ENCODE results near the gene CSTPP1.
A peak's percentile ranks its signal among the peaks of the same experiment; 100 is the strongest.

CSTPP1 gene

GRCh38 chr11:46900091-46900746, 36.3 kb upstream of the CSTPP1 start:
- H3K9ac ChIP-seq (ENCODE audit: insufficient read length, low read depth), result no peak overlapping the region
- H3K9me3 ChIP-seq (ENCODE audit: insufficient read depth, low read length), result peaks cover 8% of the 10 kb centered on the region; the same call in 1 of the 2 replicates
- peaks cover 17% of the 10 kb centered on the region for H3K4me1 ChIP-seq (ENCODE audit: insufficient read depth, insufficient read length)
- TF ChIP-seq YY1 (IDR thresholded peaks at IDR 0.05; ENCODE audit: insufficient read depth, insufficient read length) (no peak), ZNF274 (IDR thresholded peaks at IDR 0.05; ENCODE audit: low read depth, low read length) (no peak), SUZ12 (IDR thresholded peaks at IDR 0.05; ENCODE audit: extremely low read depth, insufficient read depth, insufficient read length) (no peak)
- H3K4me3 ChIP-seq (ENCODE audit: insufficient read length, low read depth), result no peak overlapping the region
- no peaks in the 10 kb centered on the region for H3K27me3 ChIP-seq (ENCODE audit: insufficient read depth, insufficient read length)
- H3K36me3 ChIP-seq (ENCODE audit: insufficient read depth, insufficient read length, low read length), result peaks cover 76% of the 10 kb centered on the region
- no peak for DNase-seq (ENCODE audit: low read depth, low spot score)

GRCh38 chr11:46901156-46901555, 35.4 kb upstream of the CSTPP1 start:
- H3K27me3 ChIP-seq (ENCODE audit: insufficient read depth, insufficient read length), result no peaks in the 10 kb centered on the region
- peaks cover 69% of the 10 kb centered on the region for H3K36me3 ChIP-seq (ENCODE audit: insufficient read depth, insufficient read length, low read length)
- no peak overlapping the region for H3K4me3 ChIP-seq (ENCODE audit: insufficient read length, low read depth)
- H3K9me3 ChIP-seq (ENCODE audit: insufficient read depth, low read length), result peaks cover 8% of the 10 kb centered on the region; the same call in 1 of the 2 replicates
- peaks cover 22% of the 10 kb centered on the region for H3K4me1 ChIP-seq (ENCODE audit: insufficient read depth, insufficient read length)
- DNase-seq (ENCODE audit: low read depth, low spot score), result no peak
- no peak overlapping the region for H3K9ac ChIP-seq (ENCODE audit: insufficient read length, low read depth)
- TF ChIP-seq SUZ12 (IDR thresholded peaks at IDR 0.05; ENCODE audit: extremely low read depth, insufficient read depth, insufficient read length) (no peak), ZNF274 (IDR thresholded peaks at IDR 0.05; ENCODE audit: low read depth, low read length) (no peak), YY1 (IDR thresholded peaks at IDR 0.05; ENCODE audit: insufficient read depth, insufficient read length) (no peak)

- Histone ChIP-seq H3K9me3 (ENCODE audit: insufficient read depth, low read length) (peaks cover 8% of the 10 kb centered on the region; the same call in 1 of the 2 replicates), H3K27me3 (ENCODE audit: insufficient read depth, insufficient read length) (no peaks in the 10 kb centered on the region), H3K4me1 (ENCODE audit: insufficient read depth, insufficient read length) (peaks cover 19% of the 10 kb centered on the region), H3K9ac (ENCODE audit: insufficient read length, low read depth) (no peak overlapping the region), H3K4me3 (ENCODE audit: insufficient read length, low read depth) (no peak overlapping the region), H3K36me3 (ENCODE audit: insufficient read depth, insufficient read length, low read length) (peaks cover 59% of the 10 kb centered on the region)
- TF ChIP-seq SUZ12 (IDR thresholded peaks at IDR 0.05; ENCODE audit: extremely low read depth, insufficient read depth, insufficient read length) (no peak), YY1 (IDR thresholded peaks at IDR 0.05; ENCODE audit: insufficient read depth, insufficient read length) (no peak), ZNF274 (IDR thresholded peaks at IDR 0.05; ENCODE audit: low read depth, low read length) (no peak)
- no peak for DNase-seq (ENCODE audit: low read depth, low spot score)
Measured at GRCh38 chr11:46902694-46903093, 33.9 kb upstream of the CSTPP1 start.

- Histone ChIP-seq H3K9me3 (ENCODE audit: insufficient read depth, low read length) (peaks cover under 1% of the 10 kb centered on the region; the same call in 1 of the 2 replicates), H3K36me3 (ENCODE audit: insufficient read depth, insufficient read length, low read length) (peaks cover 55% of the 10 kb centered on the region), H3K4me1 (ENCODE audit: insufficient read depth, insufficient read length) (peaks cover 19% of the 10 kb centered on the region), H3K27me3 (ENCODE audit: insufficient read depth, insufficient read length) (no peaks in the 10 kb centered on the region), H3K9ac (ENCODE audit: insufficient read length, low read depth) (no peak overlapping the region), H3K4me3 (ENCODE audit: insufficient read length, low read depth) (no peak overlapping the region)
- DNase-seq (ENCODE audit: low read depth, low spot score), result no peak
- TF ChIP-seq YY1 (IDR thresholded peaks at IDR 0.05; ENCODE audit: insufficient read depth, insufficient read length), result no peak
- no peak for TF ChIP-seq ZNF274 (IDR thresholded peaks at IDR 0.05; ENCODE audit: low read depth, low read length)
- no peak for TF ChIP-seq SUZ12 (IDR thresholded peaks at IDR 0.05; ENCODE audit: extremely low read depth, insufficient read depth, insufficient read length)
Measured at GRCh38 chr11:46903846-46904245, 32.7 kb upstream of the CSTPP1 start.

- H3K4me1 ChIP-seq (ENCODE audit: insufficient read depth, insufficient read length), result peaks cover 13% of the 10 kb centered on the region
- no peak for TF ChIP-seq SUZ12 (IDR thresholded peaks at IDR 0.05; ENCODE audit: extremely low read depth, insufficient read depth, insufficient read length)
- TF ChIP-seq ZNF274 (IDR thresholded peaks at IDR 0.05; ENCODE audit: low read depth, low read length), result no peak
- TF ChIP-seq YY1 (IDR thresholded peaks at IDR 0.05; ENCODE audit: insufficient read depth, insufficient read length), result no peak
- DNase-seq (ENCODE audit: low read depth, low spot score), result no peak
Measured at GRCh38 chr11:46905806-46906205, 30.8 kb upstream of the CSTPP1 start.

GRCh38 chr11:46906609-46907041, 29.9 kb upstream of the CSTPP1 start:
- DNase-seq (ENCODE audit: low read depth, low spot score), result peak; percentile 73
- TF ChIP-seq YY1 (IDR thresholded peaks at IDR 0.05; ENCODE audit: insufficient read depth, insufficient read length) (no peak), SUZ12 (IDR thresholded peaks at IDR 0.05; ENCODE audit: extremely low read depth, insufficient read depth, insufficient read length) (no peak), ZNF274 (IDR thresholded peaks at IDR 0.05; ENCODE audit: low read depth, low read length) (no peak)
- no peaks in the 10 kb centered on the region for H3K9me3 ChIP-seq (ENCODE audit: insufficient read depth, low read length)
- no peak overlapping the region for H3K9ac ChIP-seq (ENCODE audit: insufficient read length, low read depth)
- H3K27me3 ChIP-seq (ENCODE audit: insufficient read depth, insufficient read length), result no peaks in the 10 kb centered on the region
- peaks cover 13% of the 10 kb centered on the region for H3K4me1 ChIP-seq (ENCODE audit: insufficient read depth, insufficient read length)
- H3K4me3 ChIP-seq (ENCODE audit: insufficient read length, low read depth), result no peak overlapping the region
- H3K36me3 ChIP-seq (ENCODE audit: insufficient read depth, insufficient read length, low read length), result peaks cover 48% of the 10 kb centered on the region

More at GRCh38 chr11:46905806-46906205, 30.8 kb upstream of the CSTPP1 start:
- Histone ChIP-seq H3K4me3 (ENCODE audit: insufficient read length, low read depth) (no peak overlapping the region), H3K36me3 (ENCODE audit: insufficient read depth, insufficient read length, low read length) (peaks cover 47% of the 10 kb centered on the region), H3K27me3 (ENCODE audit: insufficient read depth, insufficient read length) (no peaks in the 10 kb centered on the region), H3K9me3 (ENCODE audit: insufficient read depth, low read length) (no peaks in the 10 kb centered on the region), H3K9ac (ENCODE audit: insufficient read length, low read depth) (peak overlapping the region; percentile 9)

- H3K9me3 ChIP-seq (ENCODE audit: insufficient read depth, low read length), result no peaks in the 10 kb centered on the region
- peaks cover 45% of the 10 kb centered on the region for H3K36me3 ChIP-seq (ENCODE audit: insufficient read depth, insufficient read length, low read length)
- H3K9ac ChIP-seq (ENCODE audit: insufficient read length, low read depth), result no peak overlapping the region
- TF ChIP-seq SUZ12 (IDR thresholded peaks at IDR 0.05; ENCODE audit: extremely low read depth, insufficient read depth, insufficient read length) (no peak), YY1 (IDR thresholded peaks at IDR 0.05; ENCODE audit: insufficient read depth, insufficient read length) (no peak), ZNF274 (IDR thresholded peaks at IDR 0.05; ENCODE audit: low read depth, low read length) (no peak)
- no peak overlapping the region for H3K4me3 ChIP-seq (ENCODE audit: insufficient read length, low read depth)
- H3K27me3 ChIP-seq (ENCODE audit: insufficient read depth, insufficient read length), result no peaks in the 10 kb centered on the region
- peaks cover 15% of the 10 kb centered on the region for H3K4me1 ChIP-seq (ENCODE audit: insufficient read depth, insufficient read length)
- DNase-seq (ENCODE audit: low read depth, low spot score), result no peak
Measured at GRCh38 chr11:46907606-46908005, 29.0 kb upstream of the CSTPP1 start.
